K562 (cell line): Measurements from ENCODE around the gene ZNF689. TPM values are rescaled to one million over a fixed set of nuclear protein-coding genes. Genes with fewer than 3 reads are reported as not detected.

Source experiments
- ERF ChIP-seq: fragments of 450-650 bp; formaldehyde crosslinking; IDR thresholded peaks from 2 replicates; pipeline ENCODE4 v1.4.0; 2020; ENCODE audit warnings: mild to moderate bottlenecking, mixed read lengths
- HDAC6 ChIP-seq: IDR thresholded peaks from 2 replicates; pipeline ENCODE4 v1.6.1; 2012; ENCODE audit warnings: low read depth, mild to moderate bottlenecking, control low read depth, inconsistent platforms, low read length, moderate library complexity
- KDM5B ChIP-seq: fragments of 200-600 bp; sonication (generic); IDR thresholded peaks from 2 replicates; pipeline ENCODE4 v1.6.1; 2012; ENCODE audit warnings: low read depth, mild to moderate bottlenecking, moderate library complexity, low read length, control low read depth, inconsistent platforms; ENCODE audit not compliant: insufficient replicate concordance
- L3MBTL2 ChIP-seq: fragments of 450-650 bp; IDR thresholded peaks from 2 replicates; pipeline ENCODE4 v1.6.1; 2016; ENCODE audit warnings: mild to moderate bottlenecking, moderate library complexity
- MIER1 ChIP-seq: fragments of 450-650 bp; IDR thresholded peaks from 2 replicates; pipeline ENCODE4 v1.6.1; 2016; ENCODE audit warnings: antibody characterized with exemption, mild to moderate bottlenecking, low read depth
- NEUROD1 ChIP-seq: fragments of 150-350 bp; IDR thresholded peaks from 2 replicates; pipeline ENCODE4 v1.6.1; 2014; ENCODE audit warnings: borderline replicate concordance, low read length, low read depth; ENCODE audit not compliant: partially characterized antibody
- RAD21 ChIP-seq, 2 experiments: fragments of 250-450 bp in 1 of 2; fragments of 450-650 bp in 1 of 2; sonication (Bioruptor Pico) in 1 of 2; formaldehyde crosslinking in 1 of 2; IDR thresholded peaks in 1 of 2; conservative IDR thresholded peaks in 1 of 2; 2 replicates each; pipeline versions ENCODE4 v1.4.0 to v1.8.0; 2020 to 2022; ENCODE audit warnings: mild to moderate bottlenecking in 2 of 2, moderate library complexity in 1 of 2
- RBBP5 ChIP-seq: fragments of 200-600 bp; sonication (generic); IDR thresholded peaks from 2 replicates; pipeline ENCODE4 v1.6.1; 2012; ENCODE audit warnings: borderline replicate concordance, mild to moderate bottlenecking, low read length, control low read depth, inconsistent platforms; ENCODE audit not compliant: insufficient read depth, poor library complexity, severe bottlenecking
- RBM15 ChIP-seq: fragments of 200-400 bp; formaldehyde crosslinking; IDR thresholded peaks from 2 replicates; pipeline ENCODE4 v1.6.1; 2018; ENCODE audit warnings: mild to moderate bottlenecking, low read length, moderate library complexity; ENCODE audit not compliant: insufficient read depth
- RCOR1 ChIP-seq, 2 experiments: IDR thresholded peaks; 2 replicates each; pipeline ENCODE4 v1.6.1; 2012; ENCODE audit warnings: low read depth in 2 of 2, low read length in 2 of 2, borderline replicate concordance in 1 of 2, improper control_type of control experiment in 1 of 2
- TEAD1 ChIP-seq, 2 experiments: fragments of 450-650 bp in 1 of 2; sonication (generic) in 1 of 2; formaldehyde crosslinking; IDR thresholded peaks; 2 replicates each; pipeline versions ENCODE4 v1.4.0 to v1.8.0; 2020 to 2022; ENCODE audit warnings: mild to moderate bottlenecking in 2 of 2, missing genetic modification reagents in 1 of 2
- UBTF ChIP-seq, 2 experiments: IDR thresholded peaks; 2 replicates each; pipeline ENCODE4 v1.6.1; 2012; ENCODE audit warnings: improper control_type of control experiment in 2 of 2, low read depth in 2 of 2, low read length in 2 of 2, borderline replicate concordance in 1 of 2
- ZKSCAN8 ChIP-seq: fragments of 200-800 bp; sonication (Bioruptor generic); IDR thresholded peaks from 2 replicates; pipeline ENCODE4 v1.6.1; 2016; ENCODE audit warnings: missing genetic modification characterization, missing compliant biosample characterization
- ZNF436 ChIP-seq: fragments of 250-450, 450-650 bp; sonication (Bioruptor Pico); formaldehyde crosslinking; IDR thresholded peaks from 2 replicates; pipeline ENCODE4 v1.7.0; 2020; ENCODE audit warnings: mild to moderate bottlenecking
- polyA plus RNA-seq, 8 experiments: library from polyadenylated mRNA; depleted of rRNA in 4 of 8; stranded (reverse) in 5 of 8; unstranded in 3 of 8; fragments of >200 nt; fragmentation: Nextera tagmentation in 2 of 8; fragmentation: Illumina TruSeq in 1 of 8; extraction: Ambion mirVana in 2 of 8; extraction: Trizol in 1 of 8; gene quantifications; 2 replicates each; pipeline versions ENCODE4 v1.2.1 to v1.2.3, GENCODE V29; 2011 to 2014; ENCODE audit warnings: inconsistent platforms in 1 of 8, missing spikeins in 1 of 8
- total RNA-seq, 7 experiments: library from RNA; depleted of rRNA in 6 of 7; stranded (reverse); fragments of >200 nt in 6 of 7; fragmentation: Illumina TruSeq in 2 of 7; extraction: Trizol in 2 of 7; gene quantifications; 2 replicates each; pipeline versions ENCODE4 v1.2.1 to v1.2.3, GENCODE V29; 2011 to 2021; ENCODE audit warnings: low replicate concordance in 1 of 7
- TF ChIP-seq, protein P1 (sequence below): fragments of 450-650 bp; formaldehyde crosslinking; IDR thresholded peaks from 2 replicates; pipeline ENCODE4 v1.4.0; 2020; ENCODE audit warnings: mild to moderate bottlenecking, moderate library complexity
- TF ChIP-seq, protein P2 (sequence below): fragments of 200-800 bp; sonication (Bioruptor generic); IDR thresholded peaks from 2 replicates; pipeline ENCODE4 v1.6.1; 2017; ENCODE audit warnings: missing genetic modification characterization, missing compliant biosample characterization
- TF ChIP-seq, protein P3 (sequence below): fragments of 250-450 bp; sonication (Bioruptor Pico); IDR thresholded peaks from 2 replicates; pipeline ENCODE4 v1.5.0; 2021; ENCODE audit warnings: mild to moderate bottlenecking, borderline replicate concordance

ZNF689 gene
- total and polyA plus RNA-seq, 9 of the 15 experiments (the other 6 are each of a cell fraction or from before 2014, with no cell fraction given), result 5.4 to 15.4 (median 10.8) TPM

DNA sequence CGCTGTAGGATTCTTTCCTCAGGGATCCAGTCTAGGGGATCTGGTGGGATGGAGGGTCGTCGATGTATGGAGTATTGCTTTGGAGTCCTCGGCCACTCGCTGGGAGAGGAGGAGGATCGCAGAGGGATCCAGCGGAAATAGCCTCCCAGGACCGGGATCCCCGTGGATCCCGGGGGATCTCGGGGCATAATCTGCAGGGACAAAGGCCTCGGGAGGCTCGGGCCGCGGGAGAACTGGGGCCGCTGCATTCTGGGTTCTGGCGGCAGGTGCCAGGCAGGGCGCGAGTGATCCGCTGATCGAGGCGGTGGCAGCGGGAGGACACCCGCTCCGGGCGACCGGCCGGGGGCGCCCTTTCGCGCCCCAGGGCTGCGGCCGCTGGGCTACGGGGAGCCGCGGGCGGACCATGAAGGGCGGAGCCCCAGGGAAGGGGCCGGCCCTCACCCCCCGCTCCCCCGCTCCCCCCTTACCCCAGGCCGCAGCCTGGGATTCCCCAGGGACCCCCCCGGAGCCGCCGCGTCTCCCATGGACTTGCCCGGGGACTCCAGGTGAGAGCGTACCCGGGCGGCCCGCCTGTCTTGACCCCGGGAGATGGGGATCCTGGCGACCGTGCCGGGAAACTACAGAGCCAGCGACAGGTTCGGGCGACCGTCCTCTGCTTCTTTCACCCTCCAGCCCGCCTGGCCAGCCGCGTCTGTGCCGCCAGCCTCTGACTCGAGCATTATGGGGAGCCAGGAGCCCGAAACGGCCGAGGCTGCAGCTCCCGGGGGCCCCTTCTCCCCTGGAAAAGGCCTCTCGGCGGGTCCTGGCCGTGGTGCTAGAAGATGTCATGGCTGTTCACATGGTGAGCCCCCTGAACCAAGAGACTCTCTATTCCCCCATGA is 41.2 kb upstream of the ZNF689 start (continued):
- TF ChIP-seq, protein P1, sequence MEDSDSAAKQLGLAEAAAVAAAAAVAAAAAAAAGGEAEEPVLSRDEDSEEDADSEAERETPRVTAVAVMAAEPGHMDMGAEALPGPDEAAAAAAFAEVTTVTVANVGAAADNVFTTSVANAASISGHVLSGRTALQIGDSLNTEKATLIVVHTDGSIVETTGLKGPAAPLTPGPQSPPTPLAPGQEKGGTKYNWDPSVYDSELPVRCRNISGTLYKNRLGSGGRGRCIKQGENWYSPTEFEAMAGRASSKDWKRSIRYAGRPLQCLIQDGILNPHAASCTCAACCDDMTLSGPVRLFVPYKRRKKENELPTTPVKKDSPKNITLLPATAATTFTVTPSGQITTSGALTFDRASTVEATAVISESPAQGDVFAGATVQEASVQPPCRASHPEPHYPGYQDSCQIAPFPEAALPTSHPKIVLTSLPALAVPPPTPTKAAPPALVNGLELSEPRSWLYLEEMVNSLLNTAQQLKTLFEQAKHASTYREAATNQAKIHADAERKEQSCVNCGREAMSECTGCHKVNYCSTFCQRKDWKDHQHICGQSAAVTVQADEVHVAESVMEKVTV, result no peak
- TF ChIP-seq ZNF436 (no peak), HDAC6 (no peak), RCOR1 (IDR thresholded peaks at IDR 0.05; ENCODE audit: borderline replicate concordance in 1 of 2, low read depth in 2 of 2, low read length in 2 of 2) (no peak; a peak in 1 of 4 replicates), RBBP5 (peak; percentile 71), ZKSCAN8 (CRISPR knock-in tag) (no peak), MIER1 (no peak), RAD21 (CRISPR knock-in tag; conservative IDR thresholded peaks at IDR 0.05 in 1 of 2, IDR thresholded peaks at IDR 0.05 in 1 of 2) (peak; percentile 49 to 52), KDM5B (no peak), TEAD1 (CRISPR knock-in tag; IDR thresholded peaks at IDR 0.05) (no peak), NEUROD1 (no peak), L3MBTL2 (peak; percentile 44), ERF (CRISPR knock-in tag) (no peak; the same call in 1 of the 2 replicates), RBM15 (no peak), UBTF (IDR thresholded peaks at IDR 0.05; ENCODE audit: borderline replicate concordance in 1 of 2, low read depth in 2 of 2, low read length in 2 of 2) (peak; percentile 36 to 46; a peak in 2 of 4 replicates)
- TF ChIP-seq, protein P2, sequence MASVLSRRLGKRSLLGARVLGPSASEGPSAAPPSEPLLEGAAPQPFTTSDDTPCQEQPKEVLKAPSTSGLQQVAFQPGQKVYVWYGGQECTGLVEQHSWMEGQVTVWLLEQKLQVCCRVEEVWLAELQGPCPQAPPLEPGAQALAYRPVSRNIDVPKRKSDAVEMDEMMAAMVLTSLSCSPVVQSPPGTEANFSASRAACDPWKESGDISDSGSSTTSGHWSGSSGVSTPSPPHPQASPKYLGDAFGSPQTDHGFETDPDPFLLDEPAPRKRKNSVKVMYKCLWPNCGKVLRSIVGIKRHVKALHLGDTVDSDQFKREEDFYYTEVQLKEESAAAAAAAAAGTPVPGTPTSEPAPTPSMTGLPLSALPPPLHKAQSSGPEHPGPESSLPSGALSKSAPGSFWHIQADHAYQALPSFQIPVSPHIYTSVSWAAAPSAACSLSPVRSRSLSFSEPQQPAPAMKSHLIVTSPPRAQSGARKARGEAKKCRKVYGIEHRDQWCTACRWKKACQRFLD (CRISPR knock-in tag), result peak; percentile 13
- TF ChIP-seq, protein P3, sequence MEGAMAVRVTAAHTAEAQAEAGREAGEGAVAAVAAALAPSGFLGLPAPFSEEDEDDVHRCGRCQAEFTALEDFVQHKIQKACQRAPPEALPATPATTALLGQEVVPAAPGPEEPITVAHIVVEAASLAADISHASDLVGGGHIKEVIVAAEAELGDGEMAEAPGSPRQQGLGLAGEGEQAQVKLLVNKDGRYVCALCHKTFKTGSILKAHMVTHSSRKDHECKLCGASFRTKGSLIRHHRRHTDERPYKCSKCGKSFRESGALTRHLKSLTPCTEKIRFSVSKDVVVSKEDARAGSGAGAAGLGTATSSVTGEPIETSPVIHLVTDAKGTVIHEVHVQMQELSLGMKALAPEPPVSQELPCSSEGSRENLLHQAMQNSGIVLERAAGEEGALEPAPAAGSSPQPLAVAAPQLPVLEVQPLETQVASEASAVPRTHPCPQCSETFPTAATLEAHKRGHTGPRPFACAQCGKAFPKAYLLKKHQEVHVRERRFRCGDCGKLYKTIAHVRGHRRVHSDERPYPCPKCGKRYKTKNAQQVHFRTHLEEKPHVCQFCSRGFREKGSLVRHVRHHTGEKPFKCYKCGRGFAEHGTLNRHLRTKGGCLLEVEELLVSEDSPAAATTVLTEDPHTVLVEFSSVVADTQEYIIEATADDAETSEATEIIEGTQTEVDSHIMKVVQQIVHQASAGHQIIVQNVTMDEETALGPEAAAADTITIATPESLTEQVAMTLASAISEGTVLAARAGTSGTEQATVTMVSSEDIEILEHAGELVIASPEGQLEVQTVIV (CRISPR knock-in tag), result no peak
